Gastroesophageal sphincter (tissue), 3 donors: ENCODE data around the gene GFOD2.

Experiments
- CTCF ChIP-seq, 4 experiments: fragments of 200-600 bp in 2 of 4; fragments of 450-650 bp in 2 of 4; sonication (generic) in 1 of 4; IDR thresholded peaks; one replicate each; pipeline ENCODE4 v1.5.1; 2017 to 2019; ENCODE audit warnings: antibody characterized with exemption in 4 of 4, mild to moderate bottlenecking in 2 of 4, moderate library complexity in 2 of 4
- EP300 ChIP-seq: sonication (generic); formaldehyde crosslinking; IDR thresholded peaks from one replicate; pipeline ENCODE4 v1.6.1; 2017; ENCODE audit warnings: antibody characterized with exemption, mild to moderate bottlenecking
- POLR2AphosphoS5 ChIP-seq: sonication (generic); formaldehyde crosslinking; IDR thresholded peaks from one replicate; pipeline ENCODE4 v1.6.1; 2017; ENCODE audit warnings: antibody characterized with exemption

DNA sequence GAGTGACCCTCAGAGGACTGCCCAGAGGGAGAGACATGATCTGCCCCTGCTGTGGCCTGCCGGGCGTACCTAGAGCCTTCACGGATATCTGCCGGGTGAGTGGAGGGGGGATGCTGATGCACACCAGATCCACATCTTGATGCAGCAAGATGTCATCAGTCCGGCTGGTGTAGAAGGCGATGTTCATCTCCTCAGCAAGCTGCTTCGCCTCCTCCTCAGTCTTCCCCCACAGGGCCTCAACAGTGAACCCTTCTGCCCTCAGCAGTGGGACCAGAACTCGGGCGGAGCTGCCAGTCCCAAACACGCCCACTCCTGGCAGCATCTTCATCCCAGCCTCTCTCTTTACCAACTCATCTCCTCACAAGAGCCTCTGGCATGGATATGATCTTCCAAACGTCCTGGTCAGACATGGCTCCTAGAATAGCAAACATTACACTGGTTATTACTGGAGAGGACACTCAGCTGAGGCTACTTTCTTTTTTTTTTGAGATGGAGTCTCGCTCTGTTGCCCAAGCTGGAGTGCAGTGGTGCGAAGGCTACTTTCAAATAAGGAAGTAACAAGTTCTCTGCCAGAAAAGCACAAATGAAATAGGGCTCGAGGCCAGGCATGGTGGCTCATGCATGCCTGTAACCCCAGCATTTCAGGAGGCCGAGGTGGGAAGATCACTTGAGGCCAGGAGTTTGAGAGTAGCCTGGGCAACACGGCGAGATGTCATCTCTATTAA lies 33.6 kb downstream of the GFOD2 start:
- TF ChIP-seq CTCF (IDR thresholded peaks at IDR 0.05), result no peak
- TF ChIP-seq POLR2AphosphoS5, result no peak
- no peak for TF ChIP-seq EP300
